Measurements from ENCODE around the gene PKNOX2.

- no peak for TF ChIP-seq CTCF (IDR thresholded peaks at IDR 0.05; ENCODE audit: low read depth, low read length, poor library complexity, severe bottlenecking)
- no peak for TF ChIP-seq EZH2phosphoT487 (IDR thresholded peaks at IDR 0.05; ENCODE audit: borderline replicate concordance, low read length)
Measured at GRCh38 chr11:125287491-125288210, 123.1 kb downstream of the PKNOX2 start.

Measured in DOHH2 (cell line).